HG02642 (cell line): Measurements from ENCODE around the gene INSYN1.

ENCODE experiments used
- ATAC-seq: cut with Tn5 transposase; IDR thresholded peaks from one replicate; pipeline ENCODE4 v1.9.1; 2021; ENCODE audit warnings: mild to moderate bottlenecking; ENCODE audit not compliant: unreplicated experiment, poor library complexity

INSYN1 gene

DNA sequence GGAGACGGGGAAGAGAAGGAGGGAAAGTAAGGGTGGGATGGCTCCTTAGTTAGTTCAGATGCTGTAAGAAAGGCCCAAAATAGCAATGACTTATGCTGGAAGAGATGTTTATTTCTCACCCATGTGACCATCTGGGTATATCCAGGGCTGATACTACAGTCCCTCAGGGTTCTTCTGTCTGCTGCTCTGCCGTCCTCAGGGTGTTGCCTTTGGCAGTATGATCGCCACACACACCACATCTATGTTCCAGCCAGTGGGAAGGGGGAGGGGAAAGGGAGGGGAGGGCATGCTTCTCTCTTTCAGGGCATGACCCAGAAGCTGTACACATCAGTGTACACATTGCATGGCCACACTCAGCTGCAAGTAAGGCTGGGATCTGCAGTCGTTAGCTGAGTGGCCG, 58.7 kb downstream of the INSYN1 start:
- no peak for ATAC-seq

DNA sequence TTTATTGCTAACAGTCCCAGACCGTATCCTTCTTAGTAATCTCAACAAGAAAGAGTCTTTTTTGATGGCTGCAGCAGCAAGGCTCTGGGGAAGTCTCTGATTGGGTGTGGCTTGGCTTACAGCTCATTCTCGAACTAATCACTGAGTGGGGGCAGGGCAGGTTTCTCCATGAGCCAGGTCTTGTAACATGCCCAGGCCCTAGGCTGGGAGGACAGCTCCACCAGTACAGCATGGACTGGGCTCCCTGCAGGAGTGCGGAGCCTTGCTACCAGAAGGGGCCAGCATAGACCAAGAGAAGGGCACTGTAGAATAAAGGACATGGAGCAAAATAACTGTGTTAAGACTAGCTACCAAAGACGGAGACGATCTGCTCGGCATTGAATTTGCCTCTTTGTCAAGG, 61.8 kb downstream of the INSYN1 start:
- no peak for ATAC-seq

DNA sequence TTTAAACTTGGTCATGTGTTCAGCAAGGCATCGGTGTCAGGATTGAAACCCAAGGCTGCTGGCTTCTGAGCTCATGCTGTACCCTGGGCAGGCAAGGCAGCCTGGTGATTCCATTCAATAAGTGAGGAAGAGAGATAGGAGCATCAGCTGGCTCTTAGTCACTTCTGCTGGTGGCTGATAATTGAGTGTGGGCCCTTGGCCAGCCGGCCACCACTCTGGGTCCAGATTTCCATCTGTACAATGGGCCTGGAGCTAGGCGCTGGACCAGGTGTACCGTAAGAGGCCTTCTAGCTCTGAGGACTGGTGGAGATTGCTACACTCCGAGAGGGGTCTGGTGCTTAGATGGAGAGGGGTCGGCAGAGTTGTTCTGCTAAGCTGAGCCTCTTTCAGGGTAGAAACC, 64.7 kb downstream of the INSYN1 start:
- ATAC-seq = no peak

DNA sequence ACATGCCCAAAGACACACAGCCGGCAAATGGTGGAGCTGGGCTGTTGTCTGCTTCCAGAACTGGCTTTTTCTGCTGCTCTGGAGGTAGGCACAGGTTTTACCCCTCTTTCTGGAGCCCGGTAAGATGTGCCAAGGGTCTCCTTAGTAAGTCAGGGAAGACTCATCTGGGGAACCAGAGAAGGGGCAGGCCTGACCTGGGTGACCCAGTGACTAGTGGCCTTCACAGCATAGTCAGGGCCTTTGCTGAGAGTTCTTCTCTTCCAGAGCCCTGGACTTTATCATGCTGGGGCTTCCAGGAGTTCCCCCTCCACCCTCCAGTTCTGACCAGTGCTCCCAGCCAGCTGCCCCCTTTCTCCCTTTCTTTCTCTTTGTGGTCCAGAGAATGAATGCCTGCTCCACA, 65.8 kb downstream of the INSYN1 start:
- ATAC-seq = no peak

DNA sequence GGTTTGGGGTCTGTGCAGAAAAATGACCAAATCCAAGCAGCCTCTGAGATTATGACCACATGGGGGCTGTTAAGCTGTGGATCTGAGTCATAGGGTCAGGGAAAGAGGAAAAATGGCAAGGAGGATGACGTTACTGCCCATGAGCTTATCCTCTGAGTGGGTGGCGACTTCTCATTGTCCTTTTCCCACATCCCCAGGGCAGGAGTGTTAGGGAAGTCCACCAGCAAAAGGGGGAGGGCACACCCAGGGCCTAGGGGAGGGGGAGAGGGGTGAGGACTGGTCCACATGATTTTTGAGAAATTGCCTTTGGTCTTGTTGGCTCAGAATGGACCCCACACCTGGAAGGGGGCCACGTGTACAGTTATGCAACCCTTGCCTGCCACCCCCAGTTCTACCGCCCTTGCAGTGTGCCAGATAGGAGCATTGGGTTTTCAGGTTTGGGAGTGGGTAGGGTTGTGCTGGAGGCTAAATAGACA, 66.3 kb downstream of the INSYN1 start:
- no peak for ATAC-seq

DNA sequence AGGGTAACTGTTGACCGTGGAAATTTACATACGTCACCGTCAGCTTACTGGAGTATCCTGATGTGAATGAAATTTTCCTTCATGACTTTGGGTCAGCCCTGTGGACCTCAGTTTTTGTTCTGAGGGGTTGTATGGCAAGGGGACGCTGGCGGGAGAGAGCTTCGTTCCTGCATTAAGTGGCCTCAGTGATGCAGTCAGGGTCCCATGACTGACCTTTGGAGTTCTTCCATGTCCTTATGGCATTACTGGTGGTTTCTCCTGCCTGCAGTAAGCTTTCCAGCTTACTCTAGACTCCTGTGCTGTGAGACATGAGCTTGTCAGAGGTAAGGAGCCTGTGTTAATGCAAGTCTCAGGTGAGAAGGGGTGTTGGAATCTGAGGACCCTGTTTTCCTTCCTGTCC, 67.2 kb downstream of the INSYN1 start:
- no peak for ATAC-seq
